Brain microvascular endothelial cell (primary cell): ENCODE results near the gene GALNT18.
A peak's percentile ranks its signal among the peaks of the same experiment; 100 is the strongest.

Experiments
- DNase-seq: peaks from one replicate; pipeline ENCODE4 v3.0.0-alpha.2; 2020
- H3K27ac ChIP-seq: fragments of 250-450 bp; sonication (Bioruptor Pico); 2 replicates; pipeline ENCODE4 v1.5.1; 2020; ENCODE audit warnings: mild to moderate bottlenecking, moderate library complexity
- H3K27me3 ChIP-seq: fragments of 250-450 bp; sonication (Bioruptor Pico); replicated peaks from 2 replicates; pipeline ENCODE4 v1.5.1; 2020; ENCODE audit warnings: mild to moderate bottlenecking
- H3K36me3 ChIP-seq: fragments of 250-450 bp; sonication (Bioruptor Pico); replicated peaks from 2 replicates; pipeline ENCODE4 v1.5.1; 2020; ENCODE audit warnings: mild to moderate bottlenecking
- H3K4me3 ChIP-seq: 2 replicates; pipeline ENCODE4 v1.5.1; 2011; ENCODE audit warnings: low read depth, mild to moderate bottlenecking, control low read depth, low read length, moderate library complexity
- CTCF ChIP-seq: IDR thresholded peaks from 2 replicates; pipeline ENCODE4 v1.5.1; 2011; ENCODE audit warnings: low read depth, mild to moderate bottlenecking, moderate library complexity, low read length, control low read depth, inconsistent platforms; ENCODE audit errors: missing control alignments
- in situ Hi-C: cut with HindIII; loops from 2 replicates; pipeline ENCODE4 v1.10.0; 2017; ENCODE audit warnings: low sequenced_read_pairs, low pct_ligation_motif_present

Gene GALNT18

GRCh38 chr11:11351042-11351586 is 270.7 kb downstream of the GALNT18 start:
- Histone ChIP-seq H3K36me3 (no peaks in the 10 kb centered on the region), H3K27me3 (no peaks in the 10 kb centered on the region), H3K27ac (no peak overlapping the region), H3K4me3 (no peak overlapping the region)
- in situ Hi-C loops: no loop called here
- no peak for DNase-seq
- no peak for TF ChIP-seq CTCF

GRCh38 chr11:11349870-11350337 is 271.9 kb downstream of the GALNT18 start:
- Histone ChIP-seq H3K27me3 (no peaks in the 10 kb centered on the region), H3K36me3 (no peaks in the 10 kb centered on the region), H3K4me3 (no peak overlapping the region), H3K27ac (no peak overlapping the region)
- DNase-seq: peak; percentile 50
- in situ Hi-C loops: no loop called here
- no peak for TF ChIP-seq CTCF

- H3K27me3 ChIP-seq: no peaks in the 10 kb centered on the region
- no peak overlapping the region for H3K27ac ChIP-seq
- DNase-seq: no peak
- no peak for TF ChIP-seq CTCF
- in situ Hi-C loops: no loop called here
- no peak overlapping the region for H3K4me3 ChIP-seq
- H3K36me3 ChIP-seq: no peaks in the 10 kb centered on the region
These were observed 272.5 kb downstream of the GALNT18 start for GRCh38 chr11:11349106-11349825.

DNA sequence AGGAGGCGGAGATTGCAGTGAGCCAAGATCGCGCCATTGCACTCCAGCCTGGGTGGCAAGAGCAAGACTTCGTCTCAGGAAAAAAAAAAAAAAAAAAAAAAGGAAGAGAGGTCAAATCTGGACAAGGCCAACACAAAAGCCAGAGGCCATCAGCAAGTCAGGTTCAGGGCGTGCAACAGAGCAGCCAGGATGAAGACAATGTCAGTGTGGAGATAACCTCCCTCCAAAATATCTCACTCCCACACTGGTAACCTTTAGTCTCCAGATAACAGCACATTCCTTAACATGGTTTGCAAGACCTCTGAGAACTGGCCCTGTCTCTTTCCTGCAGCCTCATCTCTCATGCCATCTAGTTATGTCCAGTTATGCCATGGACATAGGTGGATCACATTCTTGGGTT is 273.5 kb downstream of the GALNT18 start:
- H3K27ac ChIP-seq: no peak overlapping the region
- H3K4me3 ChIP-seq: no peak overlapping the region
- H3K27me3 ChIP-seq: no peaks in the 10 kb centered on the region
- DNase-seq: no peak
- in situ Hi-C loops: no loop called here
- H3K36me3 ChIP-seq: no peaks in the 10 kb centered on the region
- TF ChIP-seq CTCF: no peak

DNA sequence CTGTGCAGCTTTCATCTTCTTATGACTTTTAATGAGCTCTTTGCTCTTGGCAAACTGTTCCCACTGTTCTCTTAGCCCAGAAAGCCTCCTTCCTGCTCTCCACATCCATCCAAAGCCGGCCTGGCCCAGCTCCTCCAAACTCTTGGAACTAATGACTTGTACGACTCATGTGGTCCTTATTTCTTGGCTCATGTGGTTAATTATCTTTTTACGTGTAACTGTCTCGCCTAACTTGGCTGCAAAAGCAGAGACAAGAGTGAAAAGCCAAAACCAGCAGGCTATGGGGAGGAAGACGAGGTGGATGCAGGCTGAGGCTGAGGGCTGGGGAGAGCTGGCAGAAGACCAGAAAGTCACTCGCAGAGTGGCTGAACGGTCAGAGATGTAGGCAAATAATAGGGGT is 274.2 kb downstream of the GALNT18 start:
- no peak for TF ChIP-seq CTCF
- H3K36me3 ChIP-seq: no peaks in the 10 kb centered on the region
- no peak overlapping the region for H3K27ac ChIP-seq
- H3K27me3 ChIP-seq: no peaks in the 10 kb centered on the region
- DNase-seq: no peak
- in situ Hi-C loops: no loop called here
- no peak overlapping the region for H3K4me3 ChIP-seq
